Activated CD4-positive, alpha-beta T cell treated with anti-CD3 and anti-CD28 coated beads, Interleukin-2, amount 10 ng/mL, durations not matched to agents 7 days and 5 days (primary cell): Measurements from ENCODE around the gene GNAI3. TPM values are rescaled to one million over a fixed set of nuclear protein-coding genes. Genes with fewer than 3 reads are reported as not detected.

Experiments
- CTCF ChIA-PET: fragments of 350-600 bp; sonication (Branson Sonifier 250); formaldehyde crosslinking; loops from one replicate; lab custom pipeline; 2021; ENCODE audit warnings: antibody characterized with exemption; lab: Charles Lee
- POLR2A ChIA-PET: fragments of 350-600 bp; sonication (Branson Sonifier 250); formaldehyde crosslinking; loops from one replicate; lab custom pipeline; 2021; ENCODE audit warnings: antibody characterized with exemption; lab: Charles Lee
- DNase-seq: peaks from one replicate; pipeline ENCODE4 v3.0.0-alpha.2; 2020
- H3K27ac Mint-ChIP-seq: one replicate; pipeline ENCODE4 v1.8.0; 2021; ENCODE audit warnings: mild to moderate bottlenecking, moderate library complexity, mixed read lengths
- H3K27me3 Mint-ChIP-seq: one replicate; pipeline ENCODE4 v1.8.0; 2021; ENCODE audit warnings: mixed read lengths
- H3K36me3 Mint-ChIP-seq: one replicate; pipeline ENCODE4 v1.8.0; 2021; ENCODE audit warnings: low read depth, mixed read lengths
- H3K4me1 Mint-ChIP-seq: one replicate; pipeline ENCODE4 v1.8.0; 2021; ENCODE audit warnings: mixed read lengths
- H3K4me3 Mint-ChIP-seq: one replicate; pipeline ENCODE4 v1.8.0; 2021; ENCODE audit warnings: mild to moderate bottlenecking, moderate library complexity, mixed read lengths
- H3K9me3 Mint-ChIP-seq: one replicate; pipeline ENCODE4 v1.8.0; 2021; ENCODE audit warnings: mixed read lengths
- total RNA-seq, 2 experiments: library from RNA; stranded (reverse); gene quantifications; one replicate each; pipeline ENCODE4 v1.2.3, GENCODE V29; 2021

Gene GNAI3
- total RNA-seq, 2 experiments from 2014 or later = 8.8 to 9.7 TPM

GRCh38 chr1:109528712-109529111, 19.7 kb upstream of the GNAI3 start:
- CTCF ChIA-PET = interaction anchor here (0.9 to 46.6 kb wide), 6 partner anchors 9 to 103 kb away, joined by 3 to 1139 read pairs (median 4); partner anchors contain the start of genes AMIGO1, ATXN7L2 and CYB561D1
- no peak overlapping the region for H3K27ac Mint-ChIP-seq
- H3K4me3 Mint-ChIP-seq = no peak overlapping the region
- H3K27me3 Mint-ChIP-seq = peaks cover 5% of the 10 kb centered on the region
- POLR2A ChIA-PET = no interaction called here
- H3K9me3 Mint-ChIP-seq = no peaks in the 10 kb centered on the region
- no peaks in the 10 kb centered on the region for H3K36me3 Mint-ChIP-seq
- DNase-seq = no peak
- peaks cover 39% of the 10 kb centered on the region for H3K4me1 Mint-ChIP-seq

DNA sequence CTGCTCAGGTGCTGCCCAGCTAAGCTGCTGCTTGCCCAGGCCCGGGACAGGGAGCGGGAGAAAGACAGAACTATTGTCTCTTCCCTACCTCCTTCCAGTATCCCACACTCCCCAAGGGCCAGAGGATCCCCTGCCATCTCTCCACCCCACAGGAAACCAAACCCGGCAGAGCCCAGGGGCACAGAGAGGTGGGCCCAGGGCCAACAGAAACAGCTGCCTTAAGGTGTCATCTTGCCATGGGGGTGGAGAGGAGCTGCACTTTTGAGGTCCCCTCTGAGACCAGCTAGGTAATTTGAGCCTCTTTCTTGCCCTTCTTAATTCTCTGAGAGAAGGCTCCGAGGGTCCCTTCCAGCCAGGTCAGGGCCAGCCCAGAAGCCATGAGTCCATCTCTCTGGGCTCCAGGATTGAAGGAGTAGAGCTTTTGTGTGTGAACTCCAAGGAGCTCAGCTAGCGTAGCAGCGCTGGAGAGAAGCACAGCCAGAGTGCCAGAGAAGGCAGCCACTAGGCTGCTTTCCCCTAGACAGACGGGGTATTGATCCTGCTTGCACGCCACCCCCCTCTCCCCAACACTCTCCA, 18.4 kb upstream of the GNAI3 start:
- Mint-ChIP-seq H3K27me3 (peaks cover 5% of the 10 kb centered on the region), H3K9me3 (no peaks in the 10 kb centered on the region), H3K4me1 (peaks cover 39% of the 10 kb centered on the region), H3K4me3 (no peak overlapping the region), H3K27ac (peak overlapping the region; percentile 96), H3K36me3 (no peaks in the 10 kb centered on the region)
- POLR2A ChIA-PET = no interaction called here
- CTCF ChIA-PET = interaction anchor here (0.7 to 46.6 kb wide), 7 partner anchors 9 to 432 kb away, joined by 3 to 1139 read pairs (median 3); partner anchors contain the start of genes AMIGO1, ATXN7L2 and CYB561D1
- no peak for DNase-seq

DNA sequence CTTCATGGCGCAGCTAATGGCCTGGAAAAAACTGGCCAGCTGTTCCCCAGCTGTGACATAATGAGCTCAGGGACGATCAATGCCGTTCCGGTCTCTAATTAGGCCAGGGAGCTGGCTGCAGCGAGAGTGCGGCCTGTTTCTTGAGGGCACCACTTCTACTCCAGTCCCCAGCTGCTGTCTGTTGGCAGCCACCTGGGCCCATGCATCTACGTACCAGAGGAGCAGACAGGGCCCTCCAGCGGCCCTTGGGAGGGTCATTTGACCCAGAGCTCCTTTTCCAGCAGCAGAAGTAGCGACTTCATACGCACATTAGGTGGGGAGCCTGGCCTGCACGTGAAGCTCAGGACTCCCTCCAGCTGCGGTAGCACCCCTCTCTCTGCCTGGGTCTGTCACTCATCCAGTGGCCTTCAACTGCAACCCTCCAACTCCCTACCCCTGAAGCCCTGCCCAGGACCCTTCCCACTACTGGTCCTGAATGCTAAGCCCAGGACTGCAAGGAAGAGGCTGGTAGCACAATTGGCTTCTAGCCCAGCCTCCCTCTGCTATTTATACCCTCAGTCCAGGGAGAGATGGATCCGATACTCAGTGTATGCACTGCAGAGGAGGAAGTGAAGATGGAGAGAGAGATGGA, 17.8 kb upstream of the GNAI3 start:
- ChIA-PET POLR2A (no interaction called here), CTCF (interaction anchor here (1.0 to 46.6 kb wide), 5 partner anchors 8 to 431 kb away, joined by 3 to 1139 read pairs (median 4); partner anchors contain the start of genes AMIGO1, ATXN7L2 and CYB561D1)
- DNase-seq = no peak
- Mint-ChIP-seq H3K9me3 (no peaks in the 10 kb centered on the region), H3K36me3 (no peaks in the 10 kb centered on the region), H3K27me3 (peaks cover 5% of the 10 kb centered on the region), H3K4me1 (peaks cover 39% of the 10 kb centered on the region), H3K4me3 (peak overlapping the region; percentile 17), H3K27ac (peak overlapping the region; percentile 96)

DNA sequence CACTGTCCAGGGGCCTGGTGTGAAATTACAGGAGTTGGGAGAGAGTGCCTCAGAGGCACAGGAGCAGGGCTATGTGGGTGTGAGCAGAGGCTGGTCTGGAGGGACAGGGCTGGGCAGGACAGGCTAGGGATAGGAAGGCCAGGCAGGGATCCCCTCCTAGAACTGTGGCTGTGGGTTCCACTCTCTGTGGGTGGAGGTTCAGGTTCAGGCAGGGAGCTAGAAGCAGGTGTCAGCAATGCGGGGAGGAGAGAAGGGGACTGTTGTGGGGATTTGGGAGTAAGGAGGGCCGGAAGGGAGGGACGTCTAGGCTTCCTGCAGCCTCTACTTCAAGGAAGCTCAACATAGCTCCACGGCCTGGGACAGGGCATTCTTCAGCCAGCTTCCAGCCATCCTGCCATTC, 17.0 kb upstream of the GNAI3 start:
- ChIA-PET POLR2A (interaction anchor here (1.4 kb wide), 1 partner anchor 29 kb away, joined by 4 read pairs; no protein-coding TSS in a partner anchor), CTCF (interaction anchor here (0.9 to 46.6 kb wide), 35 partner anchors 11 to 453 kb away, joined by 3 to 1139 read pairs (median 6); partner anchors contain the start of genes AHCYL1, AMIGO1, AMPD2 and ATXN7L2)
- peak overlapping the region; percentile 17 for H3K4me3 Mint-ChIP-seq
- H3K36me3 Mint-ChIP-seq = no peaks in the 10 kb centered on the region
- no peaks in the 10 kb centered on the region for H3K9me3 Mint-ChIP-seq
- H3K4me1 Mint-ChIP-seq = peaks cover 39% of the 10 kb centered on the region
- peak overlapping the region; percentile 96 for H3K27ac Mint-ChIP-seq
- DNase-seq = no peak
- peaks cover 2% of the 10 kb centered on the region for H3K27me3 Mint-ChIP-seq

GRCh38 chr1:109531826-109532364, 16.5 kb upstream of the GNAI3 start:
- CTCF ChIA-PET = interaction anchor here (0.6 to 46.6 kb wide), 53 partner anchors 8 to 839 kb away, joined by 3 to 1139 read pairs (median 5); partner anchors contain the start of genes AHCYL1, AMIGO1, AMPD2 and ATXN7L2
- no peaks in the 10 kb centered on the region for H3K27me3 Mint-ChIP-seq
- POLR2A ChIA-PET = interaction anchor here (1.4 kb wide), 1 partner anchor 30 kb away, joined by 4 read pairs; no protein-coding TSS in a partner anchor

DNA sequence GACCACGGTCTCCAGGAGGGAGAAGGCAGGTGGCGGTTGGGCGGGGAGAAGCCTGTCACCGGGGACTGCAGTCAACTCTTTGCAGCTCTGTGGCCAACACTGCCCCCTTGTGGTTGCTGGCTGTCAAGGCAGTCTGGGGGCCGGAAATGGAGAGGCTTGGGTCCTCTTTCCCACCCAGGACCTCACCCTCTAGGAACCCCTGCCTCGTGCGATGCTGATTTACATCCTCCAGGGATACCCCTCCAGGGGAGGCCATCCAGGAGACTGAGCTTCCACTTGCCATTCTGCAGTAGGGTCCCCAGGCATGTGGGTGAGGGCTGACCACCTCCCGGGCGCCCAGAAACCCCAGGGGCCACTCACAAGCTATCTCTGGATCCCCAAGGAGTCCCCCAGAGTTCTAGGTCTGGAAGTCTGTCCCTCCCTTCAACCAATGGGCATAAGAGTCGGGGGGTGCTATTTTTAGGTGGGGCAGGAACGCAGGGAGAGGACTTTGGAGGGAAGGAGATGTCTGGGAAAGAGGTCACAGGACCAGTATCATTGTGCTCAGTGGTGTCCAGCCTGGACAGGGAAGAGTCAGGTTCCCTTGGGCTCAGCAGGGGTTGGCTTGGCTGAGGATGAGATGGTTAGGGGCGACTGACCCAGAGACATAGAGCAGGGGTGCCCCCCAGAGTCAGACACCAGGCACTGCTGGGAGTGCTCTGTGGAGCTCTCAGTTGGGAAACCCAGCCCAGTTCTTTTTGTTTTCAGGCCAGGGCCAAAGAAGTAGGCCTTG, 15.9 kb upstream of the GNAI3 start:
- peaks cover 37% of the 10 kb centered on the region for H3K4me1 Mint-ChIP-seq
- H3K27me3 Mint-ChIP-seq = no peaks in the 10 kb centered on the region
- peak; percentile 94 for DNase-seq
- no peaks in the 10 kb centered on the region for H3K9me3 Mint-ChIP-seq
- peak overlapping the region; percentile 96 for H3K27ac Mint-ChIP-seq
- POLR2A ChIA-PET = interaction anchor here (1.4 kb wide), 1 partner anchor 30 kb away, joined by 4 read pairs; no protein-coding TSS in a partner anchor
- CTCF ChIA-PET = interaction anchor here (0.6 to 46.6 kb wide), 65 partner anchors 9 to 840 kb away, joined by 3 to 1139 read pairs (median 4); partner anchors contain the start of genes AHCYL1, AMIGO1, AMPD2 and ATXN7L2
- no peaks in the 10 kb centered on the region for H3K36me3 Mint-ChIP-seq
- peak overlapping the region; percentile 40 for H3K4me3 Mint-ChIP-seq

More at GRCh38 chr1:109531826-109532364, 16.5 kb upstream of the GNAI3 start:
- Mint-ChIP-seq H3K4me1 (peaks cover 39% of the 10 kb centered on the region), H3K4me3 (peak overlapping the region; percentile 40), H3K9me3 (no peaks in the 10 kb centered on the region), H3K36me3 (no peaks in the 10 kb centered on the region), H3K27ac (peak overlapping the region; percentile 96)
- no peak for DNase-seq

DNA sequence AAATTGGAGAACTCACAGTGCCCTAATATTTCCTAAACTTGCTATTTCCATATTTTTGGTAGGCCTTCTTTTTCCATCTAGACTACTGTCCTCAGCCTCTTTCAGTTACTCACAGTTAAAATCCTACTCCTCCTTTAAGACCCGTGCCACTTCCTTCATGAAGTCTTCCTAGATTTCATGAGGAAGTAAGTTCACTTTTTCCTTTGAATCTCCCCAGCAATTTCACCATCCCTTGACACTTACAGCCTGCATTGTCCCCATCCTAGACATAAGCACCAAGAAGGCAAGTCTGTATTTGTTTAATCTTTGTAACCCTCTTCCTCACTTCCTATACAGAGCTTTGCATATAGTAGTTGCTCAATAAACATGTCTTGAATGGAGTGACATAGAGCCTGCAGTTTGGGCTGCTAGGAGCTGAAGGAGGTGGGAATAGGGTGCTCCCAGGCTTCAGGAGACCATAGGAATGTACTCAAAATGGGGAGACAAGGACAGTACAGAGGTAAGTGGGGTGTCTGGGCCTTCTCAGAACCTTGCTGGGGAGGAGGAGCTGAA, 14.0 kb upstream of the GNAI3 start:
- no peak for DNase-seq
- Mint-ChIP-seq H3K27me3 (no peaks in the 10 kb centered on the region), H3K36me3 (no peaks in the 10 kb centered on the region), H3K4me1 (peaks cover 37% of the 10 kb centered on the region), H3K9me3 (no peaks in the 10 kb centered on the region), H3K4me3 (no peak overlapping the region), H3K27ac (no peak overlapping the region)
- CTCF ChIA-PET = interaction anchor here (0.6 to 46.6 kb wide), 7 partner anchors 11 to 434 kb away, joined by 3 to 1139 read pairs (median 7); partner anchors contain the start of genes AMIGO1, ATXN7L2 and CYB561D1
- POLR2A ChIA-PET = interaction anchor here (0.6 kb wide), 1 partner anchor 41 kb away, joined by 4 read pairs; the partner anchor contains the start of gene CYB561D1

GRCh38 chr1:109535481-109535880, 12.9 kb upstream of the GNAI3 start:
- no peak for DNase-seq
- ChIA-PET CTCF (interaction anchor here (0.7 to 46.6 kb wide), 6 partner anchors 10 to 253 kb away, joined by 3 to 1139 read pairs (median 6); partner anchors contain the start of genes AMIGO1, ATXN7L2 and CYB561D1), POLR2A (no interaction called here)
- Mint-ChIP-seq H3K4me3 (no peak overlapping the region), H3K4me1 (peaks cover 26% of the 10 kb centered on the region), H3K9me3 (no peaks in the 10 kb centered on the region), H3K36me3 (no peaks in the 10 kb centered on the region), H3K27ac (peak overlapping the region; percentile 58), H3K27me3 (no peaks in the 10 kb centered on the region)

- H3K4me1 Mint-ChIP-seq = peaks cover 20% of the 10 kb centered on the region
- H3K27me3 Mint-ChIP-seq = no peaks in the 10 kb centered on the region
- H3K36me3 Mint-ChIP-seq = no peaks in the 10 kb centered on the region
- ChIA-PET CTCF (interaction anchor here (1.0 to 46.6 kb wide), 3 partner anchors 37 to 127 kb away, joined by 4 to 1139 read pairs (median 7); partner anchors contain the start of genes AMIGO1, ATXN7L2 and CYB561D1), POLR2A (no interaction called here)
- no peak overlapping the region for H3K4me3 Mint-ChIP-seq
- no peaks in the 10 kb centered on the region for H3K9me3 Mint-ChIP-seq
- no peak overlapping the region for H3K27ac Mint-ChIP-seq
- DNase-seq = no peak
These were observed 12.4 kb upstream of the GNAI3 start for GRCh38 chr1:109535971-109536491.

DNA sequence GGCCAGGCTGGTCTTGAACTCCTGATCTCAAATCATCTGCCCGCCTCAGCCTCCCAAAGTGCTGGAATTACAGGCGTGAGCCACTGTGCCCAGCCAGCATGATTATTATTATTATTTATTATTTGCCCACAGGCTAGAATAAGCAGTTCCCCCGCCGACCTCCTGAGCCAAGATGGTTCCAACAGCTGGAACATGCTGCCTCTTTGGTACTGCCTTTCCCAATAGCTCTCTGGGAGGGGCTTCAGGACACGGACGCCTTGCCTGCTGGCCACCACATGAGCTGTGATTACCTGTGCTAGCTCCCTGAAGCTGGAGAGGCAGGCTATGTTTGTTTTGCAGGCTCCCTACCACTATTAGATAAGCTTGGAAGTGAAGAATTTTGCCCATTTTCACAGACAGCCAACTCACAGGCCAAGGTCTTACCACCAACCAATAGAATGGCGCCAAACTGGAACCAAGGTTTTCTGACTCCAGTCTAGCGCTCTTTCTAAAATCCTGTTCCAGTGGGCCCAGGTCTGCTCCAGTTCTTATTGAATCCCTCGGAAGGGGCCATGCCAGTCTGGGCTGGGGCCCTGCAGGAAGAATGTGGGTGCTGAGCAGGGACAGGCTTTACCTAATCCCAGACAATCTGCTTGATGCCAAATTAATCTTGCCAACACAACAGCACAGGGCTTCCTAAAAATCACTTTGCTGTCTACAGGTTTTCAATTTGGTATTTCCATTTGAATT, 10.8 kb upstream of the GNAI3 start:
- no peaks in the 10 kb centered on the region for H3K9me3 Mint-ChIP-seq

More for the DNA sequence above, 10.8 kb upstream of the GNAI3 start:
- peaks cover 4% of the 10 kb centered on the region for H3K4me1 Mint-ChIP-seq
- H3K27me3 Mint-ChIP-seq = no peaks in the 10 kb centered on the region
- ChIA-PET POLR2A (no interaction called here), CTCF (interaction anchor here (1.0 to 46.6 kb wide), 4 partner anchors 9 to 447 kb away, joined by 3 to 1139 read pairs (median 4); partner anchors contain the start of genes AHCYL1, AMIGO1, ATXN7L2 and CYB561D1)
- no peak for DNase-seq
- no peak overlapping the region for H3K4me3 Mint-ChIP-seq
- H3K27ac Mint-ChIP-seq = no peak overlapping the region
- H3K36me3 Mint-ChIP-seq = no peaks in the 10 kb centered on the region
